T-helper 1 cell (primary cell): Measurements from ENCODE around the gene MAS1.
"Not testable (repeated sequence)": the region's sequence is repeated elsewhere in the genome, so short reads cannot be mapped to it uniquely, and the experiment has no call there.

Source experiments
- DNase-seq, 5 donors: peaks; one replicate each; pipeline ENCODE4 v3.0.0-alpha.2; 2012 to 2020
- total RNA-seq, 4 donors: gene quantifications; one replicate each; lab custom pipeline; 2026; lab: John Stamatoyannopoulos, UW

MAS1 gene
- 0 to 0.27 (median 0) reads per million in 4 donors for total RNA-seq

GRCh38 chr6:159890792-159891191 lies at the start of gene MAS1:
Gene MAS1, plus strand, starts transcription at chr6:159890988. Its CDS starts 15,968 bp downstream, at chr6:159906956.
- no peak for DNase-seq

- no peak for DNase-seq
Measured at GRCh38 chr6:159842035-159842434, 48.8 kb upstream of the MAS1 start.

DNA sequence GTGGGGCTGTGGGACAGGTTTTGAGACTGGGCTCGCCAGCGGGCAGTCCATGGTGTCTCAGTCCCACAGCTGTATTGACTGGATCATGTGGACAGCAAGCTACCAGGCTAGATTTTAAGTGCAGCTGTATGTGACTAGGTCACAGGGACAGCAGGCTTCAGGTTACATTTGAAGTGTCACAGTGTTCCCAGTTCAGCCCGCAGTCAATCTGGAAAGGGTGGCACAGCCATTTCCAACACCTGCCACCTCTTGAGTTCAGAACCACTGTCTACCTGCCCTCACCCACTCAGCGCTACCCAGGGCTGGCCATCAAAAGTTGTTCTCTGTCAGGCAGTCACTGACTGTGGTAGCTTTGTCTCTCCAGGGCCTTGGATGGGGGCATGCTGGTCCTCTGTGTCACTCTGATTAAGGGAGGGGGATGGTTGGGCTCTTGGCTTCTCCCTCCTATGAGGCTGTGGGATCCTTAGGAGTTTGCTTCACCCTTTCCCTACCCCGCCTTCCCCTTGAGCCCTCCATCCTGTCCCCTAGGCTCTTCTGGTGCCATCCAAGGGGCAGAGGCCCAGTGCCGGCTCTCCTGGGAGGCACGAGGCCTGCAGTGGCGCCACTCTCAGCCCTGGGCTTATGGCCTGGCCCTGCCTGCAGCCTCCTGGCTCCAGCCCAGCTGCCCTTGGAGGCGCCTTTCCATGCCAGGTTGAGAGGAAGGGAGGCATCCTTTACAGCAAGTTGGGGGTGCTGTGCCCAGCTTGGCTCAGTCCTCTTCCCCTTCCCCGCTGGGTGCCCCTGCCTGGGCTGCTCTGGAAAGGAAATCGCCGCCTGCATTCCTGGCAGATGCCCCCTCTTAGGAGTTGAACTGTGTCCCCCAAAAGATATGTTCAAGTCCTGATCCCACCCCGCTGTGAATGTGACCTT lies 45.8 kb upstream of the MAS1 start:
- no peak for DNase-seq

GRCh38 chr6:159848552-159848951 lies 42.2 kb upstream of the MAS1 start:
- DNase-seq = not testable (repeated sequence)

DNA sequence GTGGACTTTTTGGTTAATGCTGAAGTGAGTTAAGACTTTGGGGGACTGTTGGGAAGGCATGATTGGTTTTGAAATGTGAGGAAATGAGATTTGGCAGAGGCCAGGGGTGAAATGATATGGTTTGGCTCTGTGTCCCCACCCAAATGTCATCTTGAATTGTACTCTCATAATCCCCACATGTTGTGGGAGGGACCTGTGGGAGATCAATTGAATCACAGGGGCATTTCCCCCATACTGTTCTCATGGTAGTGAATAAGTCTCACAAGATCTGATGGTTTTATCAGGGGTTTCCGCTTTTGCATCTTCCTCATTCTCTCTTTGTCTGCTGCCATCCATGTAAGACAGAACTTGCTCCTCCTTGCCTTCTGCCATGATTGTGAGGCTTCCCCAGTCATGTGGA lies 40.9 kb upstream of the MAS1 start:
- DNase-seq = not testable (repeated sequence)

- DNase-seq = peak in 1 of 5 donors; percentile 6
Measured at GRCh38 chr6:159852877-159853276, 37.9 kb upstream of the MAS1 start.

GRCh38 chr6:159853754-159854153 lies 37.0 kb upstream of the MAS1 start:
- no peak for DNase-seq

GRCh38 chr6:159854959-159855358 lies 35.8 kb upstream of the MAS1 start:
- DNase-seq = no peak

- DNase-seq = no peak
Measured at GRCh38 chr6:159858259-159858658, 32.5 kb upstream of the MAS1 start.

- DNase-seq = no peak
Measured at GRCh38 chr6:159860482-159860881, 30.3 kb upstream of the MAS1 start.

DNA sequence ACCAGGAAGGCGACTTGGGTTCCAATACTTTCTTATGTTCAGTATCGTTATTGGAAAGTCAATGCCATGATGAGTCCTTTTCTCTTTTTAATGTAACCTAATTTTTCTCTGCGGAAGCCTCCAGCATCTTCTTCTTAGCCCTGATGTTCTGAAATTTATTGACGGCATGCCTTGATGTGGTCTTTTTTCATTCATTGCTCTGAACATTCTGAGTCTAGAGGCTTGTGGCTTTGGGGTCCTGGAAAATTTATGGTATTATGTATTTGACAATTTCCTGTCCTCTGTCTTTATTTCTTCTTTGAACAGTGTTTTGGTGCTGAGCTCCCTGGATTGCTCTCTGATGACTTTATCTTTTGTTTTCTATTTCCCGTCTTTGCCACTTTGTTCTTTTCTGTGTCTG lies 28.7 kb upstream of the MAS1 start:
- no peak for DNase-seq

GRCh38 chr6:159863341-159863740 lies 27.4 kb upstream of the MAS1 start:
- peak in 2 of 5 donors; percentile 12 to 42 for DNase-seq

GRCh38 chr6:159865226-159865920 lies 25.4 kb upstream of the MAS1 start:
- DNase-seq = no peak

DNA sequence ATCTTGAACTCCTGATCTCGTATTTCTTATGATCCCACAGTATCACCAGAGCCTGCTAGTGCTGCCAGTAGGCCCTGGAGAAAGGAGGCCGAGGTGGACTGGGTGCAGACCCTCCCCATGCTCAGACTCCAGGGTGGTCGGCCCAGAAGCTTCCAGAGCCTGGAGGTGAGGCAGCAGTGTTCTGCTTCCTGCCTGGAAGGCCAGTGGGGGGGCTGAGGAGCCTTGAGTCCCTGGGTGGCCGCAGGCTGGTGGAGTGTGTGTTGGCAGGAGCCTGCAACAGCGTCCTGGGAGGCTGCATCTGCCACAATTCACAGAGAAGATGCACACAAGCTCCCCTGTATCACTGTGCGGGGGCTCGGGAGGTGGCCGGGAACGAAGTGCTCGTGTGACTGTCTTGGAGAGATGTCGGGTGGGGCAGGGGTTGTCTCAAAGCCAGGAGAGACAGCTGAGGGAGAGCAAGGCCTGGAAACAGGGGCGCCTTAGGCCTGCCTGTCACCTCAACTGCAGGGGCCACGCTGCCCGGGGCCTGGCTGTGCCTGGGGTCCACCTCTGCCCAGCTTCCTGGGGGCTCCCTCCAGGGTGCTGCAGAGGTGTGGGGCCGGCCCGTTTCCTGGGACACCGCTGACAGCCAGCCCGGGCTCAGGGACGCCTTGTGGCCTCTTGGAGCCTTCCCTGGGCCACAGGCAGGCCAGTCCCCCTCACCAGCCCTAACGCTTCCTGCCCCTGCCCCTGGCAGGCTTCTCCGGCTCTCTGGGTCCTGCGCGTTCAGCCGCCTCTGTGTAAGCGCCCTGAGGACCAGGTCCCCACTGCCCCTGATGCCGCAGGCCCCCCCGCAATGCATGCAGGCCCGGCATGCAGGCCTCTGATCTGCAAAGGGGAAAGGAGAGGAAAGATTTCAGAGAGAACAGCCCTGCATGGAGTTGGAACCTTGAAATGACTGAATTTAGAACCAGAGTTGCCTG lies 24.2 kb upstream of the MAS1 start:
- DNase-seq = no peak

GRCh38 chr6:159871241-159871640 lies 19.5 kb upstream of the MAS1 start:
- no peak for DNase-seq

- DNase-seq = no peak
Measured at GRCh38 chr6:159871906-159872305, 18.9 kb upstream of the MAS1 start.

GRCh38 chr6:159874435-159874834 lies 16.4 kb upstream of the MAS1 start:
- no peak for DNase-seq

GRCh38 chr6:159875194-159875593 lies 15.6 kb upstream of the MAS1 start:
- no peak for DNase-seq

- DNase-seq = no peak
Measured at GRCh38 chr6:159876242-159876641, 14.5 kb upstream of the MAS1 start.

- no peak for DNase-seq
Measured at GRCh38 chr6:159877256-159877808, 13.5 kb upstream of the MAS1 start.

DNA sequence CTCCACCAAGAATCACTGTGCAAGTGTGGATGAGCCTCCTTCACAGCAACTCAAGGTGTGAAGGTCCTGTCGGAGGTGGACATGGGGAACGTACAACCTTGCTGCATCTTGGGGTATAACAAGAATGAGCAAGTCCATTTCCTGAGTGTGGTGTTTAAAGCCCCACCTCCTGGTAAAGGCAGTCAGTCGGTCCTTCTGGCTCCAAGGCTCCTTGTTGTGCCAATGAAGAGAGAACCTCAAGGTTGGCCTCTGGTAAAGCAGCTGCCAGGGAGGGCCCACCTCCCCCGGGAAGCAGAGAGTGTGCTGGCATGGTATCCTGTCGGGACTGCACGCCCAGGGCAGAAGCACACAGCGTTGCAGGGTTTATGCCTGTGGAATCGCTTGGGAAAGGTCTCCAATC lies 12.4 kb upstream of the MAS1 start:
- no peak for DNase-seq

GRCh38 chr6:159879856-159880255 lies 10.9 kb upstream of the MAS1 start:
- DNase-seq = no peak
